IMR-90 (cell line): ENCODE measurements around the gene PID1. TPM values are rescaled to one million over a fixed set of nuclear protein-coding genes. Genes with fewer than 3 reads are reported as not detected.

Source experiments
- ATAC-seq: fragments of 200-7000 bp; cut with Tn5 transposase; 2 replicates; pipeline ENCODE4 v1.9.1; 2020; ENCODE audit warnings: low read depth, mild to moderate bottlenecking, moderate library complexity
- BruUV-seq: library from RNA; stranded (reverse); fragments of 400-500 nt; replicated peaks from 2 replicates; lab custom pipeline; 2021; lab: Mats Ljungman, UMichigan
- CTCF ChIA-PET: fragments of 300-600 bp; formaldehyde crosslinking; extraction: SDS; loops from one replicate; lab custom pipeline; 2021; ENCODE audit warnings: antibody characterized with exemption; lab: Yijun Ruan, JAX
- POLR2A ChIA-PET: fragments of 300-600 bp; sonication (Branson Sonifier 250); formaldehyde crosslinking; loops from one replicate; lab custom pipeline; 2022; ENCODE audit warnings: antibody characterized with exemption; ENCODE audit not compliant: unreplicated experiment; lab: Charles Lee
- DNase-seq: peaks from one replicate; pipeline ENCODE4 v3.0.0; 2013
- H2AFZ ChIP-seq: replicated peaks from 2 replicates; pipeline ENCODE3; 2013; ENCODE audit warnings: low read length, mild to moderate bottlenecking; ENCODE audit not compliant: poor library complexity
- H2AK5ac ChIP-seq: 2 replicates; pipeline ENCODE4 v1.6.1; 2013; ENCODE audit warnings: low read depth, low read length, inconsistent platforms
- H2AK9ac ChIP-seq: replicated peaks from 2 replicates; pipeline ENCODE3; 2013; ENCODE audit warnings: mild to moderate bottlenecking, low read depth, low read length, moderate library complexity; ENCODE audit not compliant: poor library complexity
- H2BK120ac ChIP-seq: 2 replicates; pipeline ENCODE4 v1.6.1; 2013; ENCODE audit warnings: low read depth, low read length, inconsistent platforms
- H2BK15ac ChIP-seq: 3 replicates; pipeline ENCODE4 v1.6.1; 2013; ENCODE audit warnings: low read depth, low read length, inconsistent platforms
- H2BK20ac ChIP-seq: 2 replicates; pipeline ENCODE4 v1.6.1; 2013; ENCODE audit warnings: low read depth, mild to moderate bottlenecking, inconsistent platforms, low read length, moderate library complexity
- H2BK5ac ChIP-seq: 2 replicates; pipeline ENCODE4 v1.6.1; 2013; ENCODE audit warnings: mild to moderate bottlenecking, low read depth, low read length, inconsistent platforms; ENCODE audit not compliant: poor library complexity, severe bottlenecking
- H3K14ac ChIP-seq: replicated peaks from 2 replicates; pipeline ENCODE4 v1.6.1; 2013; ENCODE audit warnings: low read depth, low read length, inconsistent platforms
- H3K18ac ChIP-seq: 2 replicates; pipeline ENCODE4 v1.6.1; 2013; ENCODE audit warnings: low read depth, low read length, control low read depth
- H3K23ac ChIP-seq: 2 replicates; pipeline ENCODE4 v1.6.1; 2013; ENCODE audit warnings: low read depth, low read length, inconsistent platforms
- H3K27ac ChIP-seq: 2 replicates; pipeline ENCODE4 v1.5.1; 2013; ENCODE audit warnings: mild to moderate bottlenecking, control low read depth, low read length; ENCODE audit not compliant: insufficient read depth
- H3K27me3 ChIP-seq: 2 replicates; pipeline ENCODE4 v1.6.1; 2013; ENCODE audit warnings: low read length; ENCODE audit not compliant: control insufficient read depth, insufficient read depth
- H3K36me3 ChIP-seq: 2 replicates; pipeline ENCODE4 v1.6.1; 2013; ENCODE audit warnings: low read length, mixed read lengths; ENCODE audit not compliant: control insufficient read depth, insufficient read depth
- H3K4ac ChIP-seq: 2 replicates; pipeline ENCODE4 v1.6.1; 2013; ENCODE audit warnings: low read depth, low read length, inconsistent platforms
- H3K4me1 ChIP-seq: 2 replicates; pipeline ENCODE4 v1.6.1; 2013; ENCODE audit warnings: low read length, mixed read lengths; ENCODE audit not compliant: control insufficient read depth, insufficient read depth
- H3K4me2 ChIP-seq: 2 replicates; pipeline ENCODE4 v1.6.1; 2013; ENCODE audit warnings: low read depth, mild to moderate bottlenecking, control low read depth, low read length, moderate library complexity
- H3K4me3 ChIP-seq: 2 replicates; pipeline ENCODE4 v1.5.1; 2013; ENCODE audit warnings: low read depth, mild to moderate bottlenecking, control low read depth, low read length, moderate library complexity; ENCODE audit not compliant: insufficient read depth
- H3K56ac ChIP-seq: 2 replicates; pipeline ENCODE4 v1.6.1; 2013; ENCODE audit warnings: low read length, inconsistent platforms; ENCODE audit not compliant: insufficient read depth; ENCODE audit errors: extremely low read depth
- H3K79me1 ChIP-seq, 2 experiments: 2 replicates each; pipeline ENCODE4 v1.6.1; 2013; ENCODE audit warnings: low read length in 2 of 2, inconsistent platforms in 1 of 2, low read depth in 1 of 2
- H3K9ac ChIP-seq: 2 replicates; pipeline ENCODE4 v1.6.1; 2013; ENCODE audit warnings: low read depth, low read length, control low read depth
- H3K9me1 ChIP-seq: 2 replicates; pipeline ENCODE4 v1.6.1; 2013; ENCODE audit warnings: low read length, inconsistent platforms; ENCODE audit not compliant: insufficient read depth
- H3K9me3 ChIP-seq: 2 replicates; pipeline ENCODE4 v1.6.1; 2013; ENCODE audit warnings: low read length; ENCODE audit not compliant: control insufficient read depth, insufficient read depth
- H4K20me1 ChIP-seq: 2 replicates; pipeline ENCODE4 v1.6.1; 2013; ENCODE audit warnings: low read length, inconsistent platforms; ENCODE audit not compliant: insufficient read depth
- H4K5ac ChIP-seq: 2 replicates; pipeline ENCODE4 v1.6.1; 2013; ENCODE audit warnings: mild to moderate bottlenecking, low read depth, low read length, control low read depth
- H4K8ac ChIP-seq, 2 experiments: 2 replicates each; pipeline ENCODE4 v1.6.1; 2013; ENCODE audit warnings: low read depth in 2 of 2, low read length in 2 of 2, control low read depth in 1 of 2, inconsistent platforms in 1 of 2
- H4K91ac ChIP-seq: 2 replicates; pipeline ENCODE4 v1.6.1; 2013; ENCODE audit warnings: low read depth, low read length, inconsistent platforms; ENCODE audit not compliant: insufficient read depth
- BHLHE40 ChIP-seq: fragments of 150-350 bp; IDR thresholded peaks from 2 replicates; pipeline ENCODE4 v1.6.1; 2016; ENCODE audit warnings: mild to moderate bottlenecking, low read depth, low read length
- CHD1 ChIP-seq: IDR thresholded peaks from 2 replicates; pipeline ENCODE4 v1.6.1; 2012; ENCODE audit warnings: low read depth, low read length, improper control_type of control experiment
- ELK1 ChIP-seq: fragments of 150-350 bp; IDR thresholded peaks from 2 replicates; pipeline ENCODE4 v1.6.1; 2016; ENCODE audit warnings: low read depth, mild to moderate bottlenecking, low read length, moderate library complexity, borderline replicate concordance
- MAZ ChIP-seq: IDR thresholded peaks from 2 replicates; pipeline ENCODE4 v1.6.1; 2012; ENCODE audit warnings: low read depth, mild to moderate bottlenecking, low read length, improper control_type of control experiment, moderate library complexity, borderline replicate concordance
- RCOR1 ChIP-seq: IDR thresholded peaks from 2 replicates; pipeline ENCODE4 v1.6.1; 2012; ENCODE audit warnings: mild to moderate bottlenecking, low read length, improper control_type of control experiment; ENCODE audit not compliant: insufficient replicate concordance
- WGBS, 2 experiments: methylation state at CpG; one replicate each; pipeline versions ENCODE4 v1.1.5 to v1.1.7; 2013; ENCODE audit warnings: missing lambda C conversion rate in 2 of 2; ENCODE audit not compliant: insufficient read length in 1 of 2; ENCODE audit errors: extremely low coverage in 2 of 2; 5-methylcytosine and 5-hydroxymethylcytosine counted together
- dilution Hi-C: fragments of 300-500 bp; cut with HindIII; formaldehyde crosslinking; loops from one replicate; pipeline ENCODE4 v1.14.3; 2018; ENCODE audit warnings: low sequenced_read_pairs; ENCODE audit not compliant: unreplicated experiment
- in situ Hi-C: fragments of 300-500 bp; cut with MboI; formaldehyde crosslinking; loops from 3 replicates; pipeline ENCODE4 v1.14.3; 2019; ENCODE audit warnings: low sequenced_read_pairs, inconsistent platforms, mixed read lengths
- intact Hi-C: fragments of 100-400 bp; cut with micrococcal nuclease; formaldehyde crosslinking; loops from 2 replicates; pipeline ENCODE4 v1.10.0; 2022
- polyA plus RNA-seq, 3 experiments: library from polyadenylated mRNA; depleted of rRNA; stranded (reverse); fragments of >200 nt; gene quantifications; 2 replicates each; pipeline ENCODE4 v1.2.3, GENCODE V29; 2012; ENCODE audit warnings: low replicate concordance in 1 of 3
- total RNA-seq: library from RNA; depleted of rRNA; stranded (reverse); fragments of >200 nt; gene quantifications from 2 replicates; pipeline ENCODE4 v1.2.3, GENCODE V29; 2012

Gene PID1
- total and polyA plus RNA-seq, 2 of the 4 experiments (the other 2 are of a cell fraction) = 0.90 to 1.9 TPM

- ChIA-PET CTCF (no interaction called here), POLR2A (no interaction called here)
- Histone ChIP-seq H3K4ac (no peak overlapping the region), H3K27ac (no peak overlapping the region), H2BK15ac (no peak overlapping the region), H3K9ac (no peak overlapping the region), H2AFZ (no peak overlapping the region), H3K79me1 (no peaks in the 10 kb centered on the region), H3K23ac (no peak overlapping the region), H3K4me1 (no peaks in the 10 kb centered on the region), H3K4me3 (no peak overlapping the region), H2AK5ac (no peak overlapping the region), H2BK5ac (no peak overlapping the region), H4K8ac (no peak overlapping the region), H3K14ac (no peak overlapping the region), H4K20me1 (no peaks in the 10 kb centered on the region), H3K9me1 (no peaks in the 10 kb centered on the region), H3K18ac (no peak overlapping the region), H4K5ac (no peak overlapping the region), H2AK9ac (no peak overlapping the region), H3K4me2 (no peak overlapping the region), H2BK20ac (no peak overlapping the region), H3K56ac (no peak overlapping the region), H2BK120ac (no peak overlapping the region), H4K91ac (no peak overlapping the region), H3K36me3 (no peaks in the 10 kb centered on the region), H3K27me3 (no peaks in the 10 kb centered on the region), H3K9me3 (peaks cover 7% of the 10 kb centered on the region; the same call in 1 of the 2 replicates)
- no CpG with 5 or more reads among the region's 4 CpGs for WGBS, 2 experiments
- in situ Hi-C loops = no loop called here
- no TSS peak for BruUV-seq
- intact Hi-C loops = no loop called here
- dilution Hi-C loops = no loop called here
- no peak for TF ChIP-seq CHD1
- TF ChIP-seq RCOR1 = no peak
- TF ChIP-seq MAZ = no peak
- TF ChIP-seq BHLHE40 = no peak
- no peak for TF ChIP-seq ELK1
- DNase-seq (no peak), ATAC-seq (no peak)
These were observed 40.2 kb downstream of the PID1 start for GRCh38 chr2:229230911-229231310.
